ENCODE data around the gene F12. TPM values are rescaled to one million over a fixed set of nuclear protein-coding genes. Genes with fewer than 3 reads are reported as not detected.

Gene F12
- total and polyA plus RNA-seq, 2 donors (not counting 3 experiments of a cell fraction or from before 2014, with no cell fraction given): 1.00 to 1.4 TPM

GRCh38 chr5:177363565-177363964 is 45.8 kb downstream of the F12 start:
- intact Hi-C loops (cut with micrococcal nuclease): no loop called here

More at GRCh38 chr5:177363565-177363964, 45.8 kb downstream of the F12 start:
- H3K4me1 ChIP-seq (ENCODE audit: control insufficient read depth, extremely low read depth, insufficient read depth, low read length): peaks cover 18% of the 10 kb centered on the region
- dilution Hi-C loops (cut with MboI; ENCODE audit: extremely low pct_ligation_motif_present, low sequenced_read_pairs): loop anchor here (5.0 kb wide), 1 partner anchor 41 kb away; no protein-coding TSS in a partner anchor
- no TSS peak for BruUV-seq (replicated peaks)
- FAIRE-seq (no peak), DNase-seq (ENCODE audit: low read depth, low spot score) (no peak)
- TF ChIP-seq FOS (IDR thresholded peaks at IDR 0.05; ENCODE audit: borderline replicate concordance, insufficient read depth, low read length): no peak
- TF ChIP-seq MYC (IDR thresholded peaks at IDR 0.05; ENCODE audit: low read depth, low read length): no peak
- TF ChIP-seq JUN (IDR thresholded peaks at IDR 0.05; ENCODE audit: borderline replicate concordance, insufficient read depth, insufficient read length, low read depth): no peak
- no peak for TF ChIP-seq POLR2A (IDR thresholded peaks at IDR 0.05; ENCODE audit: low read depth, low read length)
- TF ChIP-seq, protein P1, sequence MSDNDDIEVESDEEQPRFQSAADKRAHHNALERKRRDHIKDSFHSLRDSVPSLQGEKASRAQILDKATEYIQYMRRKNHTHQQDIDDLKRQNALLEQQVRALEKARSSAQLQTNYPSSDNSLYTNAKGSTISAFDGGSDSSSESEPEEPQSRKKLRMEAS (IDR thresholded peaks at IDR 0.05; ENCODE audit: insufficient read depth, insufficient read length): no peak
- no peak for TF ChIP-seq GATA2 (IDR thresholded peaks at IDR 0.05; ENCODE audit: insufficient read depth, insufficient read length, low read depth, low read length)
- TF ChIP-seq EZH2 (IDR thresholded peaks at IDR 0.05; ENCODE audit: borderline replicate concordance, low read depth, low read length, severe bottlenecking): no peak
- TF ChIP-seq POLR2AphosphoS5 (IDR thresholded peaks at IDR 0.05; ENCODE audit: insufficient read depth, low read depth, low read length): no peak
- TF ChIP-seq, protein P2, sequence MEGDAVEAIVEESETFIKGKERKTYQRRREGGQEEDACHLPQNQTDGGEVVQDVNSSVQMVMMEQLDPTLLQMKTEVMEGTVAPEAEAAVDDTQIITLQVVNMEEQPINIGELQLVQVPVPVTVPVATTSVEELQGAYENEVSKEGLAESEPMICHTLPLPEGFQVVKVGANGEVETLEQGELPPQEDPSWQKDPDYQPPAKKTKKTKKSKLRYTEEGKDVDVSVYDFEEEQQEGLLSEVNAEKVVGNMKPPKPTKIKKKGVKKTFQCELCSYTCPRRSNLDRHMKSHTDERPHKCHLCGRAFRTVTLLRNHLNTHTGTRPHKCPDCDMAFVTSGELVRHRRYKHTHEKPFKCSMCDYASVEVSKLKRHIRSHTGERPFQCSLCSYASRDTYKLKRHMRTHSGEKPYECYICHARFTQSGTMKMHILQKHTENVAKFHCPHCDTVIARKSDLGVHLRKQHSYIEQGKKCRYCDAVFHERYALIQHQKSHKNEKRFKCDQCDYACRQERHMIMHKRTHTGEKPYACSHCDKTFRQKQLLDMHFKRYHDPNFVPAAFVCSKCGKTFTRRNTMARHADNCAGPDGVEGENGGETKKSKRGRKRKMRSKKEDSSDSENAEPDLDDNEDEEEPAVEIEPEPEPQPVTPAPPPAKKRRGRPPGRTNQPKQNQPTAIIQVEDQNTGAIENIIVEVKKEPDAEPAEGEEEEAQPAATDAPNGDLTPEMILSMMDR (IDR thresholded peaks at IDR 0.05; ENCODE audit: extremely low read depth in 1 of 2, insufficient read depth in 1 of 2, low read depth in 1 of 2, low read length in 2 of 2): no peak
- H3K9ac ChIP-seq (replicated peaks; ENCODE audit: extremely low read depth, insufficient read depth, low read length): no peak overlapping the region
- no peak overlapping the region for H3K27ac ChIP-seq (ENCODE audit: insufficient read depth, low read depth, low read length)
- no peaks in the 10 kb centered on the region for H3K79me2 ChIP-seq (ENCODE audit: control insufficient read depth, insufficient read depth, low read length)
- peak overlapping the region in 1 of 3 experiments; percentile 17 for H3K4me3 ChIP-seq (replicated peaks in 1 of 3; ENCODE audit: insufficient read depth in 1 of 3, low read depth in 1 of 3, low read length in 3 of 3)
- no peaks in the 10 kb centered on the region for H3K27me3 ChIP-seq (ENCODE audit: control insufficient read depth in 2 of 2, insufficient read depth in 2 of 2, low read length in 2 of 2)
- peak overlapping the region; percentile 57 for H3K4me2 ChIP-seq (ENCODE audit: insufficient read depth, low read length)
- no peaks in the 10 kb centered on the region for H4K20me1 ChIP-seq (replicated peaks; ENCODE audit: control insufficient read depth, extremely low read depth, insufficient read depth, low read length)
- POLR2A ChIA-PET: no interaction called here
- H2AFZ ChIP-seq (ENCODE audit: low read depth, low read length): peak overlapping the region; percentile 66
- CTCF ChIA-PET: no interaction called here
- no peaks in the 10 kb centered on the region for H3K9me1 ChIP-seq (replicated peaks; ENCODE audit: control insufficient read depth, extremely low read depth, insufficient read depth, low read length)
- H3K9me3 ChIP-seq (replicated peaks; ENCODE audit: control insufficient read depth, insufficient read depth, low read length): no peaks in the 10 kb centered on the region
- no peaks in the 10 kb centered on the region for H3K36me3 ChIP-seq (ENCODE audit: control insufficient read depth in 2 of 2, extremely low read depth in 1 of 2, insufficient read depth in 2 of 2, low read length in 2 of 2)
